Activated CD4-positive, alpha-beta T cell treated with anti-CD3 and anti-CD28 coated beads, Interleukin-2, amount 10 ng/mL, durations not matched to agents 7 days and 5 days (primary cell): ENCODE data around the gene PLAU. TPM values are rescaled to one million over a fixed set of nuclear protein-coding genes. Genes with fewer than 3 reads are reported as not detected.
A peak's percentile ranks its signal among the peaks of the same experiment; 100 is the strongest.

Experiments
- CTCF ChIA-PET: fragments of 350-600 bp; sonication (Branson Sonifier 250); formaldehyde crosslinking; loops from one replicate; lab custom pipeline; 2021; ENCODE audit warnings: antibody characterized with exemption; lab: Charles Lee
- POLR2A ChIA-PET: fragments of 350-600 bp; sonication (Branson Sonifier 250); formaldehyde crosslinking; loops from one replicate; lab custom pipeline; 2021; ENCODE audit warnings: antibody characterized with exemption; lab: Charles Lee
- DNase-seq: peaks from one replicate; pipeline ENCODE4 v3.0.0-alpha.2; 2020
- H3K27ac Mint-ChIP-seq: one replicate; pipeline ENCODE4 v1.8.0; 2021; ENCODE audit warnings: mild to moderate bottlenecking, moderate library complexity, mixed read lengths
- H3K27me3 Mint-ChIP-seq: one replicate; pipeline ENCODE4 v1.8.0; 2021; ENCODE audit warnings: mixed read lengths
- H3K36me3 Mint-ChIP-seq: one replicate; pipeline ENCODE4 v1.8.0; 2021; ENCODE audit warnings: low read depth, mixed read lengths
- H3K4me1 Mint-ChIP-seq: one replicate; pipeline ENCODE4 v1.8.0; 2021; ENCODE audit warnings: mixed read lengths
- H3K4me3 Mint-ChIP-seq: one replicate; pipeline ENCODE4 v1.8.0; 2021; ENCODE audit warnings: mild to moderate bottlenecking, moderate library complexity, mixed read lengths
- H3K9me3 Mint-ChIP-seq: one replicate; pipeline ENCODE4 v1.8.0; 2021; ENCODE audit warnings: mixed read lengths
- total RNA-seq, 2 experiments: library from RNA; stranded (reverse); gene quantifications; one replicate each; pipeline ENCODE4 v1.2.3, GENCODE V29; 2021

The PLAU gene
- total RNA-seq: under 1 TPM; 0.89 to 0.96 TPM

DNA sequence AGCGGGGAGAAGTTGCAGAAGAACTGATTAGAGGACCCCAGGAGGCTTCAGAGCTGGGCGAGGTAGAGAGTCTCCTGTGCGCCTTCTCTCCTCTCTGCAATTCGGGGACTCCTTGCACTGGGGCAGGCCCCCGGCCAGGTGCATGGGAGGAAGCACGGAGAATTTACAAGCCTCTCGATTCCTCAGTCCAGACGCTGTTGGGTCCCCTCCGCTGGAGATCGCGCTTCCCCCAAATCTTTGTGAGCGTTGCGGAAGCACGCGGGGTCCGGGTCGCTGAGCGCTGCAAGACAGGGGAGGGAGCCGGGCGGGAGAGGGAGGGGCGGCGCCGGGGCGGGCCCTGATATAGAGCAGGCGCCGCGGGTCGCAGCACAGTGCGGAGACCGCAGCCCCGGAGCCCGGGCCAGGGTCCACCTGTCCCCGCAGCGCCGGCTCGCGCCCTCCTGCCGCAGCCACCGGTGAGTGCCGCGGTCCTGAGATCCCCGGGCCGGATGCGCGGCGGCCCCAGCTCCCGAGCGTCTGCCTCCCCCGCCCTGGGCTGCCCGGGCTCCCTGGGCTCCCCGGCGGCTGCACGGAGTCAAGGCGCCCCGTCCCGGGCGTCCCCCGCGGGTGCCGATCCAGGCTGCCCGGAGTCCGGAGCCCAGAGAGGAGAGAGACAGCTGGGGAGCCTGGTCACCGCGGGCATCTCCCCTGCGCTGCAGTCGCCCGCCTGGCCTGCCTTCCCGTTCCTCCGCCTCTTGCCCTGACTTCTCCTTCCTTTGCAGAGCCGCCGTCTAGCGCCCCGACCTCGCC lies at the start of gene PLAU:
TSS of gene PLAU (plus strand) at position 369 of the 789 bp plus-strand sequence. CDS start 424 bp downstream, outside the sequence.
- CTCF ChIA-PET: interaction anchor here (0.5 to 1.9 kb wide), 6 partner anchors 9 to 89 kb away, joined by 3 to 6 read pairs (median 4); no protein-coding TSS in a partner anchor
- POLR2A ChIA-PET: no interaction called here
- Mint-ChIP-seq H3K36me3 (peaks cover 4% of the 10 kb centered on the region), H3K9me3 (no peaks in the 10 kb centered on the region), H3K27ac (peak within 1 kb of the TSS; percentile 55), H3K4me3 (peak within 1 kb of the TSS; percentile 78), H3K27me3 (peaks cover 52% of the 10 kb centered on the region), H3K4me1 (peaks cover 44% of the 10 kb centered on the region)
- peak; percentile 40 for DNase-seq

DNA sequence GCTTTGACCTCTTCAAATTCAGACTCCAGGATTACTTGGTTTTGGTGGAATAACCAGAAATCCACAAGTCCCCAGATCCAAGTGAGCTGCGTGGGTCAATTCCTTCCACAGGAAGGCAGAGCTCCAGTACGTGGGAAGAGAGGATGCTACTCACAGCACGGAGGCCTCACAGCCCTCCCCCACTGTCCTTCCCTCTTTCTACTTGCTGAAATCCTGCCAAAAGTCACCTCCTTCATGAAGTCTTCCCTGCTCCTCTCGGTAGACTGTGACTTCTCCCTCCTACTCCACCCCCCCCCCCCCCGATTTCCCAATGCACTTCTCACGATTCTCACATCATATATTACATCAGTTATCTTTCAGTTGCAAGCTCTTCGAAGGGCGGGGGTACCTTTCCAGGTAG lies 48.9 kb upstream of the PLAU start:
- CTCF ChIA-PET: interaction anchor here (0.6 to 8.4 kb wide), 10 partner anchors 9 to 683 kb away, joined by 3 to 74 read pairs (median 3); partner anchors contain the start of gene CAMK2G
- no peak overlapping the region for H3K4me3 Mint-ChIP-seq
- no peak overlapping the region for H3K27ac Mint-ChIP-seq

DNA sequence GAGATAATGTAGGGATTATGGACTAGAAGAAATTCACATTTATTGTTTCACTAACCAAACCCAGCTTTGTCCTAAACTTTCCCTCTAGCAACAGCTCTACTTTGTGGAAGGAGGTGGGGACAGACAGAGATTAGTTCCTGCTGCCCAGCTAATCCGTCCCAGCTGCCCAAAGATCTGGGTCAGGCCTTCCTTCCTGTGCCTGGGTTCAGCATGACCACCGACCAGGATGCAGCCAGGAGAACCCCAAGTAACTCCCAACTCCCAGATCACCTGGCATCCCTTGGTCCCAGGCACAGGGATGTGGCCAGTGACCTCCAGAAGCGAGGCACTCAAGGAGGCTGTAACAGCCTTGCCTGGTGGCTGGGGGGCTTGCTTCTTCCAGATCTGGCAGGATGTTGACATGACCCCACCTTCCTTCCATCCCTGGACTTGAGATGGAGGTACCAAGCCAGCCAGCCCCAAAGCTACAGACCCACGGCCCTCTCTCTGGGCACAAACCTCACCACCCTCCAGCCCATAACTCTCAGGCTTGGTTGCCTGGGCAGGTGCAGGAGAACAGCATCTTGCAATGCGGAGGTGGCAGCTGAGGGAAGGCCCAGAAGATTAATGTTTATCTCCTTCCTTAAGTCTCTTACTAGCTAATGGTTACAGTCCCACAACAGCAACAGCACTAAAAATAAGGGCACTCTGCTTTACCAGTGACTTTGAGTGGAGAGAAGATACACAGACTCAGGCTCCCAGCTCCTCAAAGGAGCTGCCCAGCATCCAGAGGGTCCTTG lies 47.7 kb upstream of the PLAU start:
- no peak overlapping the region for H3K4me3 Mint-ChIP-seq
- peak overlapping the region; percentile 64 for H3K27ac Mint-ChIP-seq
- CTCF ChIA-PET: interaction anchor here (1.1 to 8.4 kb wide), 8 partner anchors 10 to 92 kb away, joined by 3 to 74 read pairs (median 6); no protein-coding TSS in a partner anchor

More for the DNA sequence above, 48.9 kb upstream of the PLAU start:
- Mint-ChIP-seq H3K9me3 (no peaks in the 10 kb centered on the region), H3K4me1 (peaks cover 91% of the 10 kb centered on the region), H3K36me3 (peaks cover 68% of the 10 kb centered on the region), H3K27me3 (no peaks in the 10 kb centered on the region)
- no peak for DNase-seq
- POLR2A ChIA-PET: no interaction called here

DNA sequence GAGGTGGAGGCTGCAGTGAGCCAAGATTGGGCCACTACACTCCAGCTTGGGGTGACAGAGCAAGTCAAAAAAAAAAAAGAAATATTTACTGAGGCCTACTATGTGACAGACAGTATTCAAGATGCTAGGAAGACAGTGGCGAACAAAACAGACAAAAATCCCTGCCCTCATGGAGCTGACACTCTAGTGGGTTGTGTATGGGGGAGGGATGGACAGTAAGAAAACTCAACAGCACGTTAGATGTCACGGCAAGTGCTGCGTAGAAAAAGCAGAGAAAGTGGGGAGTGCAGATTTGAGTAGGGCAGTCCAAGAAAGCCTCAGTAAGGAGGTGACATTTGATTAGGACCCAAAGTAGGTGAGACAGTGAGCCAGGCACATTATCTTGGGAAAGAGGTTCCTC lies 46.7 kb upstream of the PLAU start:
- Mint-ChIP-seq H3K4me1 (peaks cover 93% of the 10 kb centered on the region), H3K4me3 (peak overlapping the region; percentile 54), H3K27ac (peak overlapping the region; percentile 96), H3K9me3 (no peaks in the 10 kb centered on the region), H3K36me3 (peaks cover 61% of the 10 kb centered on the region), H3K27me3 (no peaks in the 10 kb centered on the region)
- POLR2A ChIA-PET: no interaction called here
- CTCF ChIA-PET: interaction anchor here (0.6 to 8.4 kb wide), 8 partner anchors 11 to 507 kb away, joined by 3 to 74 read pairs (median 6); no protein-coding TSS in a partner anchor
- no peak for DNase-seq

More for the DNA sequence above, 47.7 kb upstream of the PLAU start:
- Mint-ChIP-seq H3K4me1 (peaks cover 91% of the 10 kb centered on the region), H3K9me3 (no peaks in the 10 kb centered on the region), H3K36me3 (peaks cover 65% of the 10 kb centered on the region), H3K27me3 (no peaks in the 10 kb centered on the region)
- POLR2A ChIA-PET: no interaction called here
- DNase-seq: no peak

DNA sequence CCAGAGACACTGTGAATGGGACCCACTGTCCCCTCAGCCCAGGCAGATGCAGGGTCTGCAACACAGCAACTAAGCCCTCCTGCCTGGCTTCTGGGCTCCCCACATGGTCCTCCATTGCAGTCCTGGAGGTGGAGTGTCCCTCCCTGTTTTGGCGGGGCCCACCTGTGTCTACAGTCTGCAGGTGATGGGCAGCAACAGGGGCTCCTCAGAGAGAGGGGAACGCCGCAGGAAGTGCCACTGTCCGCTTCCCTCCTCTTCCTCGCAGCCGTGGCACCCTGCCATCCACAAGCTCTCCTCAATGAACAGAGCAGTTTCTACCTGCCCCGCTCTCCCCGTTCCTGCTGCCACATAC lies 45.8 kb upstream of the PLAU start:
- H3K9me3 Mint-ChIP-seq: no peaks in the 10 kb centered on the region
- ChIA-PET CTCF (interaction anchor here (0.7 to 8.4 kb wide), 8 partner anchors 9 to 128 kb away, joined by 3 to 74 read pairs (median 4); no protein-coding TSS in a partner anchor), POLR2A (no interaction called here)
- no peak for DNase-seq
- peak overlapping the region; percentile 96 for H3K27ac Mint-ChIP-seq
- peaks cover 89% of the 10 kb centered on the region for H3K4me1 Mint-ChIP-seq
- H3K36me3 Mint-ChIP-seq: peaks cover 60% of the 10 kb centered on the region
- H3K4me3 Mint-ChIP-seq: peak overlapping the region; percentile 76
- no peaks in the 10 kb centered on the region for H3K27me3 Mint-ChIP-seq

DNA sequence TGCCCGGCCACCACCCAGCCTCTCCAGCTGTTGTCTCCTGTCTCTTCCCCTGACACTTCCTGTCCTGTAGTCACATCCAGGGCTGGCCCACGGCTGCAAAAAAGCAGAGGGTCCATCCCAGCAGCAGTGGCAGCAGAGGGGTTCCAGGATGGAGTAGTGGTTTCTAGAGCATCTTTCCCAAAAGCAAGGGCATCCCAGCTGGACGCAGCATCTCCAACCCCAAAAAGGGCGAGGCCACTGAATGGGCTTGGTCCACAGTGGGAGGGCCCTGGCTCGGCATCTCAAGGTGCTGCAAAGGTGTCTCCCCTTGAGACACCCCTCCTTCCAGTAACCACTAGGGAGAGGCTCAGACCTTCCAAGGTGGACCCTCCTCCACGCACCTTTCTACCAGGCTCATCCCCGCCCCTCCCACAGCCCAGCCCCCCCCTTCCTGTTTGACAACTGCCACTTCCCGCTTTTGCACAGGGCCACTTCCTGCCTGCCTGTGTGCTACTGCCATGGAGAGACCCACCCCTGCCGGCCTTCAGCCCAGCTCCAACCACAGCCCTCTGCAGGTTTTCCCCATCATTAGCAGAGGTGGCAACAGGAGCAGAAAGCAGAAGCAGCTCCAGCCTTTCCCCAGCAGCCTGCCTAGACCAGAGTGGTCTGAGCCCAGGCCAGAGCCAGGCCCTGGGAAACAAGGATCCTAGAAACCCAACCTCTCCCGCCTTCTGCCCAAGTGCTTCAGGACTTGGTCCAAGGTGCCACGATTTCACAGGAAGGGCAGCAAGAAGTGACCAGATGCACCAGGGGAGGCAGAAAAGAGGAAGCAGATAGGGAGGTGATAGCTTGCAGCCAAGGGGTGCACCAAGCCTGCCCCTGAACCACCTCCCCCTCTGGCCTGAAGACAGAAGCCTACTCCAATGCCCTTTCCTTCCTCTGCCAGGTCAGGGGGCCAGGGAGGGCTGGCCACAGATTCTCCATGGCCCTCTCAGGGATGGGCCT lies 45.2 kb upstream of the PLAU start:
- Mint-ChIP-seq H3K4me1 (peaks cover 89% of the 10 kb centered on the region), H3K27me3 (no peaks in the 10 kb centered on the region), H3K9me3 (no peaks in the 10 kb centered on the region), H3K36me3 (peaks cover 61% of the 10 kb centered on the region), H3K4me3 (peak overlapping the region; percentile 76), H3K27ac (peak overlapping the region; percentile 96)
- peak; percentile 72 for DNase-seq
- ChIA-PET CTCF (interaction anchor here (0.7 to 8.4 kb wide), 10 partner anchors 10 to 127 kb away, joined by 3 to 74 read pairs (median 4); no protein-coding TSS in a partner anchor), POLR2A (no interaction called here)

DNA sequence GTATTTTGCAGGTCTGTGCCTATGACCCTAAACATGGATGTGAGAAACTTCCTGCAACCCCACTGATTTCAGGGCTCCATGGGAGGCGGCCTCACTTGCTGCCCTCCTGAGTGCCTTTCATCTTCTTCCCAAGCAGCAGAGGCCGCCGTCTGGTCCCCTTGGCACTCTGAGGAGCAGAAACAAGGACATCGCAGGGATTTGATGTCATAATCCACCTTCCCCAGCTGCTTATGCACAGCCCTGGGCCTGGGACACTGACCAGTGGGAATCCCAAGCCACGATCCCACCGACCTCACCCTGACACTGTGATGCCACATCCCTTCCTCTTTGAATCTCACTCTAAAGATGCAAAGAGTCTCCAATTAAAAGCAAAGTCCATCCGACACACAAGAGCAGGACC lies 44.3 kb upstream of the PLAU start:
- Mint-ChIP-seq H3K9me3 (no peaks in the 10 kb centered on the region), H3K27ac (peak overlapping the region; percentile 96), H3K36me3 (peaks cover 66% of the 10 kb centered on the region), H3K4me3 (peak overlapping the region; percentile 76), H3K4me1 (peaks cover 90% of the 10 kb centered on the region), H3K27me3 (no peaks in the 10 kb centered on the region)
- no peak for DNase-seq
- CTCF ChIA-PET: interaction anchor here (0.6 to 8.4 kb wide), 4 partner anchors 11 to 1343 kb away, joined by 4 to 74 read pairs (median 6); no protein-coding TSS in a partner anchor
- POLR2A ChIA-PET: no interaction called here

DNA sequence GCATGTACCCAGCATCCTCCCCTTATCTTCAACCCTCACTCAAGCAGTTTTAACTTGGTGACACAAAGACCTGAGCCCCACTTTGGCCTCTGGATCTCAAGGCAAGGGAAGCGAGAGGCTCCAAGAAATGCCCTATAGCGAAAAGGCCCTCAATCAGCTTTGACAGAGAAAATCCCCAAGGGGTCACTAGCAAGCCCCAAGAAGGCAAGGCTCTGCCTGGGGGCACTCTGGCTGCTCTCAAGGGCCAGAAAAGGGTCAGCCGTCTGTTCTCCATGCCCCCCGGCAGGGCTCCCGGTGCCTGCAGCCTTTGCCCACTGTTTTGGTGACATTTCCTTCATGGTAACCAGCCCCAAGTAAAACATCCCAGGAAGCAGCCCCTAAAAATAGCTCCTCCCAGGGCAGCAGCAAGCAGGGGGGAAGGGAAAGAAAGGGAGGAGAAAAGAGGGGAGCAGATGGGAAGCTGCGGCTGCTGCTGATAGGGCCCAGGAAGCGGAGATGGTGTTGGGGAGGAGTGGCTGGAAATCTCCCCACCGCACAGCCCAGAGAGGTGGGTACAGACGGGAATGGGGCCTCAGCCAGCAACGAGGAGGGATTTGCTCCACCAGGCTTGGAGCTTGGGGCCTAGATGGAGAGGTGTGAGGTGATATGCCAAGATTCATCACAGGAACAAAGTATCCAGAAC lies 43.7 kb upstream of the PLAU start:
- H3K4me3 Mint-ChIP-seq: no peak overlapping the region
- H3K36me3 Mint-ChIP-seq: peaks cover 71% of the 10 kb centered on the region
- H3K27ac Mint-ChIP-seq: peak overlapping the region; percentile 96
- DNase-seq: no peak
- CTCF ChIA-PET: interaction anchor here (0.6 to 8.4 kb wide), 5 partner anchors 12 to 1342 kb away, joined by 4 to 74 read pairs (median 4); no protein-coding TSS in a partner anchor
- no peaks in the 10 kb centered on the region for H3K27me3 Mint-ChIP-seq
- no peaks in the 10 kb centered on the region for H3K9me3 Mint-ChIP-seq
- H3K4me1 Mint-ChIP-seq: peaks cover 93% of the 10 kb centered on the region
- POLR2A ChIA-PET: no interaction called here

DNA sequence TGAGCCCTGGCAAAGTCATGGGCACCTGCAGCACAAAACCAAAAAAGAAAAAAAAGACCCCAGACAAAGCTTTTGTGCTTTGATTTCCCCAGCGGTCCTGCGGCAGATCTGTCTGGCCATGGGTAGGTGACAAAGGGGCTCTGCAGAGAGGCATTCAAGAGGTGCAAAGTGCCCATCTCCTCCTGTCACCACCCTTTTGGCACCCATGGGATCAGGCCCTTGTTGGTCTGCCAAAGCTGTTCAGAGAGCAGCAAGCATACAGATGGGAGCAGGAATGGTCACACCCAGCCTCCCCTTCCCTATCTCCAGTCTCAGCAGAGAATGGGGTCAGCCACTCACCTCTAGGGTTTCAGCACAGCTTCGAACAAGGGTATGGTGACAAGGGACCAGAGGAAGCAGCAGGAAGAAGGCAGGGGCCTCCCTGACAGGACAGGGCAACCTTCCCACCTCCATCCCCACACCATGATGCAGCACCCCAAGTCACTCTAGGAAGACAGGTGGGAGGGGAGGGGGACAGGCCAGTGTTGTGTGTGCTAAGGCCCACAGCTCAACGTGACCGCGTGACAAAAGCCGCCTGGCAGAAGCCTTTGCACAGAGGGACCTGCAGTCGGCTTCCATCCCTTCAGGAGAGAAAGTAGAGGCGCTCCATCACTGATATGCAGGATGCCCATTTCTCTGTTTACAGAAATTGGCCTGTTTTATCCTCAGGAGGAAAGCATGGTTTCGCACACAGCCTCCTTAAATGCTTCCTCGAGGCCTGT lies 42.9 kb upstream of the PLAU start:
- Mint-ChIP-seq H3K27ac (peak overlapping the region; percentile 96), H3K4me1 (peaks cover 93% of the 10 kb centered on the region), H3K36me3 (peaks cover 72% of the 10 kb centered on the region), H3K4me3 (no peak overlapping the region), H3K27me3 (no peaks in the 10 kb centered on the region), H3K9me3 (no peaks in the 10 kb centered on the region)
- ChIA-PET CTCF (interaction anchor here (1.0 to 8.4 kb wide), 3 partner anchors 11 to 18 kb away, joined by 4 to 74 read pairs (median 4); no protein-coding TSS in a partner anchor), POLR2A (no interaction called here)
- DNase-seq: no peak

DNA sequence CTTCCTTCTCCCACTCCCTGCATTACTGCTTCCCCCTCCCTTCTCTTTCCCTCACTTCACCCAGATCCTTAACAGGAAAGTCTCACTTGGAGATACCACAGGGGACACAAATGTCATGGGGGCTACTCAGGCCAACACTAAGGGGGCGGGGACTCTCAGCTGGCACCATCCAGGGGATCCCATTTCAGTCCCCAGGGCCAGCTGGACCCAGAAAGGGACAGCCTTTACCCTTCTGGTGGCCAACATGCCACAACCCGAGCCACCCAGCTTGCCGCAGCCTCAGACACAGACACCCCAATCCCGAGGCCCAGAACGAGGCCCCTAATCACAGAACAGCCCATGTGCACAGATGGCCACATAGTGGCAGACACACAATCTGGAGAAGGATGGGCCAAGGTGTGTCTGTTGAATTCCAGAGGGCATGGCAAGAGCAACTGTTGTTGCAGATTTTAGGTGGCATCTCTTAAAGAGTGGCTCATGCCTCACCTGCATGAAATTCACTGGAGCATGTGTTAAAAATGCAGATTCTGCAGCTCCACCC lies 42.2 kb upstream of the PLAU start:
- H3K4me3 Mint-ChIP-seq: no peak overlapping the region
- ChIA-PET POLR2A (no interaction called here), CTCF (interaction anchor here (2.2 to 8.4 kb wide), 2 partner anchors 10 kb away, joined by 13 to 74 read pairs; no protein-coding TSS in a partner anchor)
- H3K27me3 Mint-ChIP-seq: no peaks in the 10 kb centered on the region
- H3K36me3 Mint-ChIP-seq: peaks cover 67% of the 10 kb centered on the region
- no peaks in the 10 kb centered on the region for H3K9me3 Mint-ChIP-seq
- H3K4me1 Mint-ChIP-seq: peaks cover 89% of the 10 kb centered on the region
- peak overlapping the region; percentile 9 for H3K27ac Mint-ChIP-seq
- no peak for DNase-seq
